GM06990 (cell line): Measurements from ENCODE around the gene KCNK10.

Experiments used
- DNase-seq: peaks from one replicate; pipeline ENCODE4 v3.0.0-alpha.2; 2011; ENCODE audit not compliant: insufficient read length; ENCODE audit errors: extremely low read depth
- H3K27me3 ChIP-seq: replicated peaks from 2 replicates; pipeline ENCODE4 v1.6.0; 2011; ENCODE audit warnings: low read length; ENCODE audit not compliant: control insufficient read depth, insufficient read depth
- H3K36me3 ChIP-seq: 2 replicates; pipeline ENCODE4 v1.5.1; 2011; ENCODE audit warnings: low read length; ENCODE audit not compliant: control insufficient read depth, insufficient read depth
- H3K4me3 ChIP-seq: replicated peaks from 2 replicates; pipeline ENCODE4 v1.5.1; 2011; ENCODE audit warnings: low read depth, mild to moderate bottlenecking, control low read depth, low read length
- CTCF ChIP-seq: IDR thresholded peaks from 2 replicates; pipeline ENCODE4 v1.5.1; 2011; ENCODE audit warnings: low read length, control low read depth, mild to moderate bottlenecking, inconsistent platforms; ENCODE audit not compliant: insufficient read depth, poor library complexity, severe bottlenecking

The KCNK10 gene

GRCh38 chr14:88318406-88318805, 4.7 kb downstream of the KCNK10 start:
- TF ChIP-seq CTCF, result no peak
- Histone ChIP-seq H3K27me3 (peaks cover 6% of the 10 kb centered on the region), H3K36me3 (no peaks in the 10 kb centered on the region), H3K4me3 (no peak overlapping the region)
- DNase-seq, result no peak

GRCh38 chr14:88316521-88316920, 6.5 kb downstream of the KCNK10 start:
- peaks cover 2% of the 10 kb centered on the region; the same call in 1 of the 2 replicates for H3K27me3 ChIP-seq
- H3K4me3 ChIP-seq, result no peak overlapping the region
- no peak for DNase-seq
- H3K36me3 ChIP-seq, result no peaks in the 10 kb centered on the region
- no peak for TF ChIP-seq CTCF

GRCh38 chr14:88312257-88312656, 10.8 kb downstream of the KCNK10 start:
- Histone ChIP-seq H3K27me3 (no peaks in the 10 kb centered on the region), H3K36me3 (no peaks in the 10 kb centered on the region), H3K4me3 (no peak overlapping the region)
- DNase-seq, result no peak
- no peak for TF ChIP-seq CTCF

- H3K36me3 ChIP-seq, result no peaks in the 10 kb centered on the region
- no peak for TF ChIP-seq CTCF
- H3K27me3 ChIP-seq, result no peaks in the 10 kb centered on the region
- H3K4me3 ChIP-seq, result no peak overlapping the region
- DNase-seq, result no peak
Measured at GRCh38 chr14:88311780-88312179, 11.3 kb downstream of the KCNK10 start.

GRCh38 chr14:88310449-88310848, 12.6 kb downstream of the KCNK10 start:
- TF ChIP-seq CTCF, result no peak
- no peaks in the 10 kb centered on the region for H3K36me3 ChIP-seq
- H3K27me3 ChIP-seq, result no peaks in the 10 kb centered on the region
- DNase-seq, result no peak
- H3K4me3 ChIP-seq, result no peak overlapping the region

- DNase-seq, result no peak
- Histone ChIP-seq H3K27me3 (no peaks in the 10 kb centered on the region), H3K4me3 (no peak overlapping the region), H3K36me3 (no peaks in the 10 kb centered on the region)
- no peak for TF ChIP-seq CTCF
Measured at GRCh38 chr14:88310021-88310420, 13.0 kb downstream of the KCNK10 start.
